HCT116 (cell line): ENCODE measurements around the gene GEMIN7. TPM values are rescaled to one million over a fixed set of nuclear protein-coding genes. Genes with fewer than 3 reads are reported as not detected.

Experiments
- ATAC-seq: fragments of 200-7000 bp; cut with Tn5 transposase; 2 replicates; pipeline ENCODE4 v1.9.1; 2020; ENCODE audit warnings: mild to moderate bottlenecking, moderate library complexity
- BruUV-seq: library from RNA; stranded (reverse); fragments of 400-500 nt; replicated peaks from 2 replicates; lab custom pipeline; 2021; lab: Mats Ljungman, UMichigan
- CTCF ChIA-PET: fragments of 300-600 bp; sonication (Branson Sonifier 250); formaldehyde crosslinking; loops from one replicate; lab custom pipeline; 2021; ENCODE audit warnings: antibody characterized with exemption; lab: Charles Lee
- POLR2A ChIA-PET: fragments of 300-600, 350-600 bp; sonication (Branson Sonifier 250); formaldehyde crosslinking; loops from one replicate; lab custom pipeline; 2021; ENCODE audit warnings: antibody characterized with exemption; lab: Charles Lee
- RAD21 ChIA-PET, 2 experiments: fragments of 300-600 bp; sonication (Branson Sonifier 250); formaldehyde crosslinking; loops; one replicate each; lab custom pipeline; 2023; ENCODE audit warnings: low total read pairs in 2 of 2; ENCODE audit not compliant: uncharacterized antibody in 2 of 2, unreplicated experiment in 2 of 2, low non-redundant PET in 1 of 2; lab: Charles Lee
- DNase-seq: peaks from one replicate; pipeline ENCODE4 v3.0.0-alpha.2; 2010; ENCODE audit warnings: low read depth, low spot score
- H2AFZ ChIP-seq: fragments of 200-600 bp; shearing (Covaris generic), sonication (generic); 2 replicates; pipeline ENCODE4 v1.6.1; 2017; ENCODE audit warnings: low read depth, mixed run types, mixed read lengths, antibody characterized with exemption, low read length; ENCODE audit not compliant: poor library complexity, severe bottlenecking
- H3K27ac ChIP-seq: 2 replicates; pipeline ENCODE4 v1.5.1; 2012; ENCODE audit warnings: low read depth, low read length
- H3K27me3 ChIP-seq: fragments of 200-600 bp; sonication (generic); 2 replicates; pipeline ENCODE4 v1.6.1; 2016; ENCODE audit warnings: mixed run types, low read length, mixed read lengths; ENCODE audit not compliant: insufficient read depth
- H3K36me3 ChIP-seq, 2 experiments: fragments of 200-500 bp in 1 of 2; fragments of 200-600 bp in 1 of 2; sonication (Bioruptor generic) in 1 of 2; sonication (generic) in 1 of 2; 2 replicates each; pipeline versions ENCODE4 v1.5.1 to v1.6.1; 2014 to 2016; ENCODE audit warnings: low read length in 2 of 2, inconsistent platforms in 1 of 2, mixed read lengths in 1 of 2, mixed run types in 1 of 2; ENCODE audit not compliant: insufficient read depth in 2 of 2, control insufficient read depth in 1 of 2
- H3K4me1 ChIP-seq, 2 experiments: fragments of 200-600 bp in 1 of 2; sonication (generic) in 1 of 2; 2 replicates each; pipeline versions ENCODE4 v1.5.1 to v1.6.1; 2012 to 2017; ENCODE audit warnings: low read length in 2 of 2, inconsistent platforms in 1 of 2, mild to moderate bottlenecking in 1 of 2, mixed read lengths in 1 of 2, mixed run types in 1 of 2, moderate library complexity in 1 of 2; ENCODE audit not compliant: insufficient read depth in 2 of 2, control insufficient read depth in 1 of 2
- H3K4me2 ChIP-seq: fragments of 200-600 bp; sonication (generic); 2 replicates; pipeline ENCODE4 v1.6.1; 2017; ENCODE audit warnings: mixed run types, low read length, mixed read lengths
- H3K4me3 ChIP-seq, 2 experiments: fragments of 200-600 bp in 1 of 2; sonication (generic) in 1 of 2; replicated peaks in 1 of 2; 2 replicates each; pipeline ENCODE4 v1.5.1; 2011 to 2016; ENCODE audit warnings: low read length in 2 of 2, control low read depth in 1 of 2, low read depth in 1 of 2, mild to moderate bottlenecking in 1 of 2, mixed read lengths in 1 of 2, mixed run types in 1 of 2
- H3K79me2 ChIP-seq: fragments of 200-600 bp; sonication (generic); 2 replicates; pipeline ENCODE4 v1.6.1; 2017; ENCODE audit warnings: mild to moderate bottlenecking, mixed run types, low read length, moderate library complexity, mixed read lengths; ENCODE audit not compliant: insufficient read depth
- H3K9ac ChIP-seq: fragments of 200-600 bp; sonication (generic); 2 replicates; pipeline ENCODE4 v1.6.1; 2016; ENCODE audit warnings: low read length, mixed read lengths
- H3K9me2 ChIP-seq: fragments of 200-600 bp; sonication (generic), shearing (Covaris generic); 2 replicates; pipeline ENCODE4 v1.6.1; 2017; ENCODE audit warnings: mixed run types, mild to moderate bottlenecking, moderate library complexity; ENCODE audit not compliant: insufficient read depth
- H3K9me3 ChIP-seq, 2 experiments: fragments of 200-500 bp in 1 of 2; fragments of 200-600 bp in 1 of 2; sonication (Bioruptor generic) in 1 of 2; sonication (generic) in 1 of 2; 2 replicates each; pipeline ENCODE4 v1.6.1; 2014 to 2017; ENCODE audit warnings: low read length in 2 of 2, mixed read lengths in 2 of 2, inconsistent platforms in 1 of 2, low read depth in 1 of 2, mild to moderate bottlenecking in 1 of 2, mixed run types in 1 of 2, moderate library complexity in 1 of 2; ENCODE audit not compliant: control insufficient read depth in 1 of 2, insufficient read depth in 1 of 2
- H4K20me1 ChIP-seq: fragments of 200-600 bp; sonication (generic), shearing (Covaris generic); 2 replicates; pipeline ENCODE4 v1.6.1; 2017; ENCODE audit warnings: mixed run types, mild to moderate bottlenecking, moderate library complexity; ENCODE audit not compliant: insufficient read depth
- ATF3 ChIP-seq: IDR thresholded peaks from 2 replicates; pipeline ENCODE4 v1.6.1; 2012
- CBX3 ChIP-seq: IDR thresholded peaks from 2 replicates; pipeline ENCODE4 v1.6.1; 2012; ENCODE audit warnings: low read depth
- ELF1 ChIP-seq: IDR thresholded peaks from 2 replicates; pipeline ENCODE4 v1.6.1; 2012; ENCODE audit warnings: low read depth, borderline replicate concordance
- EZH2 ChIP-seq: fragments of 200-600 bp; sonication (generic); IDR thresholded peaks from 2 replicates; pipeline ENCODE4 v1.6.1; 2017; ENCODE audit warnings: antibody characterized with exemption, mixed run types
- POLR2A ChIP-seq: IDR thresholded peaks from 2 replicates; pipeline ENCODE4 v1.7.0; 2011; ENCODE audit warnings: borderline replicate concordance; ENCODE audit not compliant: insufficient read depth, insufficient read length; ENCODE audit errors: extremely low read depth
- RAD21 ChIP-seq: IDR thresholded peaks from 2 replicates; pipeline ENCODE4 v1.6.1; 2012; ENCODE audit warnings: low read depth, mild to moderate bottlenecking
- SP1 ChIP-seq: IDR thresholded peaks from 2 replicates; pipeline ENCODE4 v1.6.1; 2012; ENCODE audit warnings: low read depth
- TCF7L2 ChIP-seq: IDR thresholded peaks from 2 replicates; pipeline ENCODE4 v1.7.0; 2011; ENCODE audit warnings: borderline replicate concordance, inconsistent platforms; ENCODE audit not compliant: insufficient read depth, insufficient read length; ENCODE audit errors: extremely low read depth
- ZBTB33 ChIP-seq: IDR thresholded peaks from 2 replicates; pipeline ENCODE4 v1.6.1; 2011; ENCODE audit warnings: mild to moderate bottlenecking, low read length, moderate library complexity; ENCODE audit not compliant: insufficient replicate concordance; ENCODE audit errors: extremely low read depth
- ZFX ChIP-seq: fragments of 450-650 bp; IDR thresholded peaks from 2 replicates; pipeline ENCODE4 v1.6.1; 2017
- ZNF274 ChIP-seq: fragments of 200-500 bp; sonication (Bioruptor generic); IDR thresholded peaks from 2 replicates; pipeline ENCODE4 v1.6.1; 2014; ENCODE audit warnings: mild to moderate bottlenecking, low read depth, low read length, inconsistent platforms
- intact Hi-C: fragments of 100-400 bp; cut with micrococcal nuclease; formaldehyde crosslinking; loops from 2 replicates; pipeline ENCODE4 v1.10.0; 2022
- total RNA-seq: library from RNA; stranded (reverse); gene quantifications from one replicate; pipeline ENCODE4 v1.2.1, GENCODE V29; 2021; ENCODE audit not compliant: unreplicated experiment

Gene GEMIN7
- total RNA-seq, 1 experiment from 2014 or later: 35.4 TPM

GRCh38 chr19:45078390-45079062, 534 bp upstream of the GEMIN7 start:
- Histone ChIP-seq H4K20me1 (no peaks in the 10 kb centered on the region), H3K9me3 (no peaks in the 10 kb centered on the region), H3K79me2 (peaks cover 66% of the 10 kb centered on the region), H3K27me3 (no peaks in the 10 kb centered on the region), H3K4me1 (peaks cover 31 to 45% of the 10 kb centered on the region in 2 experiments), H3K9me2 (no peaks in the 10 kb centered on the region), H3K9ac (peak overlapping the region; percentile 98), H3K36me3 (peaks cover 2 to 15% of the 10 kb centered on the region in 2 experiments; a peak in 2 of 4 replicates), H3K4me2 (peak overlapping the region; percentile 91), H3K27ac (peak overlapping the region; percentile 73), H3K4me3 (peak overlapping the region; percentile 99), H2AFZ (no peak overlapping the region)
- intact Hi-C loops: loop anchor here (5.0 kb wide), 1 partner anchor 259 kb away; no protein-coding TSS in a partner anchor
- peak; percentile 23 for TF ChIP-seq POLR2A
- no peak for TF ChIP-seq ZNF274
- ATAC-seq (peak; percentile 4), DNase-seq (no peak)
- BruUV-seq: no TSS peak
- CTCF ChIA-PET: no interaction called here
- RAD21 ChIA-PET: no interaction called here
- POLR2A ChIA-PET: interaction anchor here (1.0 to 2.9 kb wide), 2 partner anchors 9 to 14 kb away, joined by 3 to 10 read pairs; partner anchors contain the start of gene PPP1R37

GRCh38 chr19:45079911-45080370, 881 bp downstream of the GEMIN7 start:
- ATAC-seq: no peak

More at GRCh38 chr19:45079911-45080370, 881 bp downstream of the GEMIN7 start:
- Histone ChIP-seq H3K27ac (peak overlapping the region; percentile 73), H3K9me2 (no peaks in the 10 kb centered on the region), H3K36me3 (peaks cover 2 to 15% of the 10 kb centered on the region in 2 experiments; a peak in 2 of 4 replicates), H3K79me2 (peaks cover 59% of the 10 kb centered on the region), H3K9me3 (no peaks in the 10 kb centered on the region), H3K4me3 (peak overlapping the region; percentile 99), H4K20me1 (no peaks in the 10 kb centered on the region), H3K27me3 (no peaks in the 10 kb centered on the region), H3K4me1 (peaks cover 26 to 40% of the 10 kb centered on the region in 2 experiments), H3K9ac (peak overlapping the region; percentile 98), H3K4me2 (peak overlapping the region; percentile 91), H2AFZ (no peak overlapping the region)
- ChIA-PET RAD21 (interaction anchor here in 1 of 2 experiments (0.8 kb wide), 1 partner anchor 190 kb away, joined by 3 read pairs; no protein-coding TSS in a partner anchor), POLR2A (interaction anchor here (2.9 kb wide), 1 partner anchor 12 kb away, joined by 10 read pairs; the partner anchor contains the start of gene PPP1R37), CTCF (interaction anchor here (1.1 kb wide), 2 partner anchors 11 to 20 kb away, joined by 4 to 5 read pairs; no protein-coding TSS in a partner anchor)
- intact Hi-C loops: loop anchor here (5.0 kb wide), 1 partner anchor 257 kb away; no protein-coding TSS in a partner anchor
- no peak for DNase-seq
- TF ChIP-seq TCF7L2: no peak
- no peak for TF ChIP-seq ZNF274
- TF ChIP-seq EZH2: no peak
- no peak for TF ChIP-seq ATF3
- no peak for TF ChIP-seq SP1
- TF ChIP-seq POLR2A: no peak
- no peak for TF ChIP-seq RAD21
- TF ChIP-seq ZFX: no peak
- no peak for TF ChIP-seq CBX3
- TF ChIP-seq ZBTB33: no peak
- no peak for TF ChIP-seq ELF1
- BruUV-seq: no TSS peak
